ENCODE data around the gene TCAF1.

TCAF1 gene

GRCh38 chr7:143906895-143907294 is 4.9 kb upstream of the TCAF1 start:
- Histone ChIP-seq H3K4me1 (ENCODE audit: control insufficient read depth, low read length) (no peaks in the 10 kb centered on the region), H3F3A (ENCODE audit: control insufficient read depth, insufficient read depth) (no peaks in the 10 kb centered on the region), H3K4me3 (ENCODE audit: low read length) (no peak overlapping the region), H3K27ac (ENCODE audit: low read depth, low read length) (no peak overlapping the region), H3K4me2 (ENCODE audit: low read length) (no peak overlapping the region), H4K20me1 (ENCODE audit: control insufficient read depth, insufficient read depth, low read depth, low read length) (no peaks in the 10 kb centered on the region), H3K9me3 (ENCODE audit: control insufficient read depth, insufficient read depth, low read length) (no peaks in the 10 kb centered on the region), H3K36me3 (ENCODE audit: control insufficient read depth, low read length) (no peaks in the 10 kb centered on the region), H3K79me2 (ENCODE audit: control insufficient read depth, low read length) (no peaks in the 10 kb centered on the region), H3K27me3 (ENCODE audit: control insufficient read depth, low read length) (peaks cover 14% of the 10 kb centered on the region; the same call in 1 of the 2 replicates), H3K9me2 (replicated peaks; ENCODE audit: control insufficient read depth, low read length) (no peaks in the 10 kb centered on the region)
- TF ChIP-seq CTCF (IDR thresholded peaks at IDR 0.05; ENCODE audit: low read depth, low read length, poor library complexity, severe bottlenecking) (no peak), EZH2phosphoT487 (IDR thresholded peaks at IDR 0.05; ENCODE audit: borderline replicate concordance, low read length) (no peak)

DNA sequence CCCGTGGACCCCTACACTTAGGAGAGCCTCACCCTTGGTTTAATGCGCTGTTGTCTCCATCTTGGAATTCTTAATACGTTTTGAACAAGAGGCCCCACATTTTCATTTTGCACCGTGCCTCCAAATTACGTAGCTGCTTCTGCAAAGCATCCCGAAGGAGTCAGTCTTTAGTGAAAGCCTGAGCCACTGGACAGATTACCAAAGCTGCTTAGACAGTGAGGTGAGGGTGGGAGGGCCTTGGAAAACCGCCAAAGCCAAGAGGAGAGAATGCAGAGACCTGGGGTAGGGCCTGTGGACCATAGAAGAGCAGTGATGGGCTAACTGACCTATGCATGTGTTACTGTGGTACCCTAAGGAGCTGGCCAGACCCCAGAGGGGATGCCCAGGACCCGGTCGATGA is 4.2 kb upstream of the TCAF1 start:
- no peaks in the 10 kb centered on the region; the same call in 1 of the 2 replicates for H3K36me3 ChIP-seq (ENCODE audit: control insufficient read depth, low read length)
- peaks cover 3% of the 10 kb centered on the region for H3K79me2 ChIP-seq (ENCODE audit: control insufficient read depth, low read length)
- H3K27ac ChIP-seq (ENCODE audit: low read depth, low read length) = no peak overlapping the region
- peaks cover 14% of the 10 kb centered on the region; the same call in 1 of the 2 replicates for H3K27me3 ChIP-seq (ENCODE audit: control insufficient read depth, low read length)
- TF ChIP-seq CTCF (IDR thresholded peaks at IDR 0.05; ENCODE audit: low read depth, low read length, poor library complexity, severe bottlenecking) = no peak
- TF ChIP-seq EZH2phosphoT487 (IDR thresholded peaks at IDR 0.05; ENCODE audit: borderline replicate concordance, low read length) = no peak
- no peaks in the 10 kb centered on the region for H3K9me3 ChIP-seq (ENCODE audit: control insufficient read depth, insufficient read depth, low read length)
- no peaks in the 10 kb centered on the region for H3F3A ChIP-seq (ENCODE audit: control insufficient read depth, insufficient read depth)
- H3K4me3 ChIP-seq (ENCODE audit: low read length) = no peak overlapping the region
- H3K9me2 ChIP-seq (replicated peaks; ENCODE audit: control insufficient read depth, low read length) = no peaks in the 10 kb centered on the region
- H3K4me1 ChIP-seq (ENCODE audit: control insufficient read depth, low read length) = peaks cover 3% of the 10 kb centered on the region
- no peaks in the 10 kb centered on the region for H4K20me1 ChIP-seq (ENCODE audit: control insufficient read depth, insufficient read depth, low read depth, low read length)
- H3K4me2 ChIP-seq (ENCODE audit: low read length) = no peak overlapping the region

GRCh38 chr7:143905509-143905908 is 3.5 kb upstream of the TCAF1 start:
- H3F3A ChIP-seq (ENCODE audit: control insufficient read depth, insufficient read depth) = no peaks in the 10 kb centered on the region
- H3K27ac ChIP-seq (ENCODE audit: low read depth, low read length) = no peak overlapping the region
- H3K9me2 ChIP-seq (replicated peaks; ENCODE audit: control insufficient read depth, low read length) = no peaks in the 10 kb centered on the region
- H3K4me1 ChIP-seq (ENCODE audit: control insufficient read depth, low read length) = peaks cover 9% of the 10 kb centered on the region
- H3K4me3 ChIP-seq (ENCODE audit: low read length) = no peak overlapping the region
- H4K20me1 ChIP-seq (ENCODE audit: control insufficient read depth, insufficient read depth, low read depth, low read length) = no peaks in the 10 kb centered on the region
- H3K27me3 ChIP-seq (ENCODE audit: control insufficient read depth, low read length) = peaks cover 14% of the 10 kb centered on the region; the same call in 1 of the 2 replicates
- no peak overlapping the region for H3K4me2 ChIP-seq (ENCODE audit: low read length)
- peaks cover 10% of the 10 kb centered on the region for H3K79me2 ChIP-seq (ENCODE audit: control insufficient read depth, low read length)
- no peaks in the 10 kb centered on the region for H3K9me3 ChIP-seq (ENCODE audit: control insufficient read depth, insufficient read depth, low read length)
- no peak for TF ChIP-seq EZH2phosphoT487 (IDR thresholded peaks at IDR 0.05; ENCODE audit: borderline replicate concordance, low read length)
- TF ChIP-seq CTCF (IDR thresholded peaks at IDR 0.05; ENCODE audit: low read depth, low read length, poor library complexity, severe bottlenecking) = no peak
- no peaks in the 10 kb centered on the region; the same call in 1 of the 2 replicates for H3K36me3 ChIP-seq (ENCODE audit: control insufficient read depth, low read length)
